ENCODE measurements around the gene GRIK5. TPM values are rescaled to one million over a fixed set of nuclear protein-coding genes. Genes with fewer than 3 reads are reported as not detected.
"Not testable (repeated sequence)": the region's sequence is repeated elsewhere in the genome, so short reads cannot be mapped to it uniquely, and the experiment has no call there.

GRIK5 gene
- total RNA-seq, 2 experiments from 2014 or later, result 0.73 to 1.3 TPM

DNA sequence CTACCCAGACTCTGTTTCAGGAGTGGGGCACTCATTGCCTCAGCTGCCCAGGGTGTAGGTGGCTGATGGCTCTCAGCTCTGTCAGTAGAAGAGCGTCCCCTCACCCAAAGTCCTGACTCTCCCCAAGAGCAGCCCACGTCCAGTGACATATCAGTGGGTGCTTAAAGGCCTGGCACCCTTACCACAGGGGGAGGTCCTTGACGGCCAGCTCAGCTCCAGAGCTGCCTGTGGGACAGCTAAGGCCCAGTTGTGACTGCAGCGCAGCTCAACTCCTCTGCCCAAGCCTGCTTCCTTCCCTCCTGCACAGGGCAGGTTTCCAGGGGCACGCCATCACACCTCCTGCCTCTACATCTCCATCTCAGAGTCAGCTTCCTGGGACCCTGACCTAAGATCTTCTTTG, 32.4 kb downstream of the GRIK5 start:
- H4K20me1 ChIP-seq (ENCODE audit: insufficient read depth, low read length), result no peaks in the 10 kb centered on the region
- no peaks in the 10 kb centered on the region for H3K36me3 ChIP-seq (ENCODE audit: insufficient read depth, low read length)
- no peak overlapping the region for H3K4me3 ChIP-seq (ENCODE audit: low read depth, low read length, poor library complexity, severe bottlenecking)
- H3K9me3 ChIP-seq (ENCODE audit: low read length), result no peaks in the 10 kb centered on the region
- no peak for TF ChIP-seq EZH2phosphoT487 (IDR thresholded peaks at IDR 0.05; ENCODE audit: borderline replicate concordance, low read depth, low read length)
- intact Hi-C loops (cut with micrococcal nuclease; ENCODE audit: unreplicated experiment), result no loop called here
- no peak overlapping the region for H3K27ac ChIP-seq (ENCODE audit: low read depth, low read length, poor library complexity, severe bottlenecking)
- H3K9me2 ChIP-seq (ENCODE audit: insufficient read depth, low read length), result no peaks in the 10 kb centered on the region
- no peak overlapping the region for H2AFZ ChIP-seq (ENCODE audit: low read length)
- no peak for DNase-seq (ENCODE audit: low spot score)
- ChIA-PET POLR2A (no interaction called here), CTCF (ENCODE audit: unreplicated experiment) (no interaction called here)
- peaks cover 4% of the 10 kb centered on the region for H3K4me1 ChIP-seq (ENCODE audit: insufficient read depth, low read length, poor library complexity, severe bottlenecking)
- no TSS peak for BruUV-seq (replicated peaks)
- H3K79me2 ChIP-seq (ENCODE audit: insufficient read depth, low read depth, low read length), result no peaks in the 10 kb centered on the region
- H3K4me2 ChIP-seq (ENCODE audit: low read length), result no peak overlapping the region

DNA sequence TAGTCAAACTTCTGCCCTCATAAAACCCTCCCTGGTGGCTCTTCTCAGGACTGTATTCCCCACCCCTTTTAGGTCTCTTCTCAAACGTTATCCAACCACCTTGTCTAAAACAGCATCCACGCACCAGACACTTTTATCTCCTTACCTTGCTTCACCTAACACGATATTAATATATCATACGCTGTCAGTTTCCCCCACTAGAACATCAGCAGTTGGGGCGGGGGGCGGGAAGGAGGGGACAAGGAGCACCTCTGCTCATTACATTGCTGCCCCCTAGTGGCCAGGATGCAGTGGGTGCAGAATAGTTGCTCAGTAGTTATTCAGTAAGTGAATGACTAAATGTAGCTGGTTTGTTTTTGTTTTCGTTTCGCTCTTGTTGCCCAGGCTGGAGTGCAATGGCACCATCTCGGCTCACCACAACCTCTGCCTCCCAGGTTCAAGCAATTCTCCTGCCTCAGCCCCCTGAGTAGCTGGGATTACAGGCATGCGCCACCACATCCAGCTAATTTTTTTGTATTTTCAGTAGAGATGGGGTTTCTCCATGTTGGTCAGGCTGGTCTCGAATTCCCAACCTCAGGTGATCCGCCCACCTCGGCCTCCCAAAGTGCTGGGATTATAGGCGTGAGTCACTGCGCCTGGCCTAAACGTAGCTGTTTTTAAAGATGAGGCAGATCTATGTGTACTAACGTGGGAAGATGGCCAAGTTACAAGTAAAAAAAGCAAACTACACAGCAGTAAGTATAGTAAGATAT, 35.2 kb downstream of the GRIK5 start:
- H3K4me1 ChIP-seq (ENCODE audit: insufficient read depth, low read length, poor library complexity, severe bottlenecking); BruUV-seq (replicated peaks); H3K79me2 ChIP-seq (ENCODE audit: insufficient read depth, low read depth, low read length); H4K20me1 ChIP-seq (ENCODE audit: insufficient read depth, low read length); H3K27ac ChIP-seq (ENCODE audit: low read depth, low read length, poor library complexity, severe bottlenecking); H3K9me3 ChIP-seq (ENCODE audit: low read length); H3K4me3 ChIP-seq (ENCODE audit: low read depth, low read length, poor library complexity, severe bottlenecking); H3K36me3 ChIP-seq (ENCODE audit: insufficient read depth, low read length); H3K9me2 ChIP-seq (ENCODE audit: insufficient read depth, low read length): not testable (repeated sequence)
- TF ChIP-seq, protein P1, sequence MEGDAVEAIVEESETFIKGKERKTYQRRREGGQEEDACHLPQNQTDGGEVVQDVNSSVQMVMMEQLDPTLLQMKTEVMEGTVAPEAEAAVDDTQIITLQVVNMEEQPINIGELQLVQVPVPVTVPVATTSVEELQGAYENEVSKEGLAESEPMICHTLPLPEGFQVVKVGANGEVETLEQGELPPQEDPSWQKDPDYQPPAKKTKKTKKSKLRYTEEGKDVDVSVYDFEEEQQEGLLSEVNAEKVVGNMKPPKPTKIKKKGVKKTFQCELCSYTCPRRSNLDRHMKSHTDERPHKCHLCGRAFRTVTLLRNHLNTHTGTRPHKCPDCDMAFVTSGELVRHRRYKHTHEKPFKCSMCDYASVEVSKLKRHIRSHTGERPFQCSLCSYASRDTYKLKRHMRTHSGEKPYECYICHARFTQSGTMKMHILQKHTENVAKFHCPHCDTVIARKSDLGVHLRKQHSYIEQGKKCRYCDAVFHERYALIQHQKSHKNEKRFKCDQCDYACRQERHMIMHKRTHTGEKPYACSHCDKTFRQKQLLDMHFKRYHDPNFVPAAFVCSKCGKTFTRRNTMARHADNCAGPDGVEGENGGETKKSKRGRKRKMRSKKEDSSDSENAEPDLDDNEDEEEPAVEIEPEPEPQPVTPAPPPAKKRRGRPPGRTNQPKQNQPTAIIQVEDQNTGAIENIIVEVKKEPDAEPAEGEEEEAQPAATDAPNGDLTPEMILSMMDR (conservative IDR thresholded peaks at IDR 0.05; ENCODE audit: low read length), result peak; percentile 92
- CTCF ChIA-PET (ENCODE audit: unreplicated experiment), result interaction anchor here (0.6 kb wide), 2 partner anchors 25 to 262 kb away, joined by 4 read pairs; no protein-coding TSS in a partner anchor
- Histone ChIP-seq H3K4me2 (ENCODE audit: low read length) (peak overlapping the region; percentile 31), H2AFZ (ENCODE audit: low read length) (peak overlapping the region; percentile 38; the same call in 1 of the 2 replicates)
- POLR2A ChIA-PET, result interaction anchor here (0.8 kb wide), 1 partner anchor 122 kb away, joined by 4 read pairs; no protein-coding TSS in a partner anchor
- intact Hi-C loops (cut with micrococcal nuclease; ENCODE audit: unreplicated experiment), result loop anchor here (2.0 to 5.0 kb wide), 2 partner anchors 36 to 78 kb away; partner anchors contain the start of gene RABAC1
- peak; percentile 85 for DNase-seq (ENCODE audit: low spot score)

DNA sequence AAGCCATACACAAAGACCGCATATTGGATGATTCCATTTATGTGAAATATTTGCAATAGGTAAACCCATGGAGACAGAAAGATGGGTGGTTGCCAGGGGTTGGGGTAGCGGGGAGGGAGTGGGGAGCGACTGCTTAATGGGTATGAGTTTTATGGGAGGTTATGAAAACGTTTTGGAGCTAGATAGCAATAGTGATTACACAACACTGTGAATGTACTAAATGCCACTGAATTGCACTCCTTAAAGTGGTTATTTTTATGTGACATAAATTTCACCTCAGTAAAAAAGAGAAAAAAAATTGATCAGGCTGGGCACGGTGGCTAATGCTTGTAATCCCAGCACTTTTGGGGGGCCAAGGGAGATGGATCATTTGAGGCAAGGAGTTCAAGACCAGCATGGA, 36.6 kb downstream of the GRIK5 start:
- ChIA-PET POLR2A (interaction anchor here (0.7 kb wide), 1 partner anchor 22 kb away, joined by 5 read pairs; no protein-coding TSS in a partner anchor), CTCF (ENCODE audit: unreplicated experiment) (no interaction called here)
- no TSS peak for BruUV-seq (replicated peaks)
- TF ChIP-seq EZH2phosphoT487 (IDR thresholded peaks at IDR 0.05; ENCODE audit: borderline replicate concordance, low read depth, low read length), result no peak
- TF ChIP-seq, protein P1 (conservative IDR thresholded peaks at IDR 0.05; ENCODE audit: low read length), result no peak
- H3K9me2 ChIP-seq (ENCODE audit: insufficient read depth, low read length), result no peaks in the 10 kb centered on the region
- H3K4me3 ChIP-seq (ENCODE audit: low read depth, low read length, poor library complexity, severe bottlenecking), result no peak overlapping the region
- peaks cover 4% of the 10 kb centered on the region for H3K4me1 ChIP-seq (ENCODE audit: insufficient read depth, low read length, poor library complexity, severe bottlenecking)
- H3K36me3 ChIP-seq (ENCODE audit: insufficient read depth, low read length), result no peaks in the 10 kb centered on the region
- no peak for DNase-seq (ENCODE audit: low spot score)
- H2AFZ ChIP-seq (ENCODE audit: low read length), result no peak overlapping the region
- no peaks in the 10 kb centered on the region for H4K20me1 ChIP-seq (ENCODE audit: insufficient read depth, low read length)
- no peak overlapping the region for H3K4me2 ChIP-seq (ENCODE audit: low read length)
- H3K79me2 ChIP-seq (ENCODE audit: insufficient read depth, low read depth, low read length), result no peaks in the 10 kb centered on the region
- no peaks in the 10 kb centered on the region for H3K9me3 ChIP-seq (ENCODE audit: low read length)
- intact Hi-C loops (cut with micrococcal nuclease; ENCODE audit: unreplicated experiment), result loop anchor here (5.0 kb wide), 1 partner anchor 76 kb away; the partner anchor contains the start of gene RABAC1
- no peak overlapping the region for H3K27ac ChIP-seq (ENCODE audit: low read depth, low read length, poor library complexity, severe bottlenecking)

Data from OCI-LY7 (cell line).